Measurements from ENCODE around the gene COL4A1.

The COL4A1 gene

DNA sequence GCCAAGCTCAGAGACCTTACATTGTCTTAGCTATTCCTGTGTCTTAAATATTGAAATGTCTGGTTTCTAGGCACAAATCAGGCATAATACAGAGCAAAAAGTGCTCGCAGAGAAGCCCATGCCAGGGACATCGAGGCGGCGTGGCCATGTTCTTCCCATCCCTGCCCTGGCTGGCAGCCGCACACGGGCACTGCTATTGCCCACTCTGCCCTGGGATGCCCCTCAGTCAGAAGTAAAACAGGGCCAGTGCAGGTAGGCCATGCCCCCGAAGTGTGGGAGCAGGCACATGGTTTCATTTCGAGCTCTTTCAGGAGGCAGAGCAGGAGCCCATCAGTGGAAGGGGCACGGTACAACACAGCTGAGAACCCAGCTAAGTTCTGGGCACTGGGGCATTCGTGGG lies 113.5 kb downstream of the COL4A1 start:
- TF ChIP-seq, protein P1, sequence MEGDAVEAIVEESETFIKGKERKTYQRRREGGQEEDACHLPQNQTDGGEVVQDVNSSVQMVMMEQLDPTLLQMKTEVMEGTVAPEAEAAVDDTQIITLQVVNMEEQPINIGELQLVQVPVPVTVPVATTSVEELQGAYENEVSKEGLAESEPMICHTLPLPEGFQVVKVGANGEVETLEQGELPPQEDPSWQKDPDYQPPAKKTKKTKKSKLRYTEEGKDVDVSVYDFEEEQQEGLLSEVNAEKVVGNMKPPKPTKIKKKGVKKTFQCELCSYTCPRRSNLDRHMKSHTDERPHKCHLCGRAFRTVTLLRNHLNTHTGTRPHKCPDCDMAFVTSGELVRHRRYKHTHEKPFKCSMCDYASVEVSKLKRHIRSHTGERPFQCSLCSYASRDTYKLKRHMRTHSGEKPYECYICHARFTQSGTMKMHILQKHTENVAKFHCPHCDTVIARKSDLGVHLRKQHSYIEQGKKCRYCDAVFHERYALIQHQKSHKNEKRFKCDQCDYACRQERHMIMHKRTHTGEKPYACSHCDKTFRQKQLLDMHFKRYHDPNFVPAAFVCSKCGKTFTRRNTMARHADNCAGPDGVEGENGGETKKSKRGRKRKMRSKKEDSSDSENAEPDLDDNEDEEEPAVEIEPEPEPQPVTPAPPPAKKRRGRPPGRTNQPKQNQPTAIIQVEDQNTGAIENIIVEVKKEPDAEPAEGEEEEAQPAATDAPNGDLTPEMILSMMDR (IDR thresholded peaks at IDR 0.05; ENCODE audit: low read depth, low read length, missing control alignments): no peak
- no peak overlapping the region for H3K4me3 ChIP-seq (ENCODE audit: low read depth, low read length)
- DNase-seq (ENCODE audit: low read depth): no peak

DNA sequence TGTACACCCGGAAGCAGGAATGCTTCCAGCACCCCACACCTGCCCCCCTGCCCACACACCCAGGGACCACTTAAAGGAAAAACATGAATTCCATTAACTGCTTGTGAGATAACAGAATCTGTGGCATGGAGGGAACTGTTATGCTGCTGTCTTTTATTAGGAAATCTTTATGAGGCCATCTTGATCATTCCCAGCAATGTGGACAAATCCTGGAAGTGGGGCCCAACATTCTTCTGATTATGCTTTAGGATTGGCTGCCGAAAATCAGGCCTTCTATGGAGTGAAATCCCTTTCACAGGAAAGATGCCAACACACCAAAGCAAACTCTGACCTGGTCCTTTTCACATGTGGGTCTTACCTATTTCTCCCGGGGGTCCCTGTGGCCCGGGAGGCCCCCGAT lies 114.5 kb downstream of the COL4A1 start:
- no peak overlapping the region for H3K4me3 ChIP-seq (ENCODE audit: low read depth, low read length)
- no peak for DNase-seq (ENCODE audit: low read depth)
- TF ChIP-seq, protein P1 (IDR thresholded peaks at IDR 0.05; ENCODE audit: low read depth, low read length, missing control alignments): no peak

DNA sequence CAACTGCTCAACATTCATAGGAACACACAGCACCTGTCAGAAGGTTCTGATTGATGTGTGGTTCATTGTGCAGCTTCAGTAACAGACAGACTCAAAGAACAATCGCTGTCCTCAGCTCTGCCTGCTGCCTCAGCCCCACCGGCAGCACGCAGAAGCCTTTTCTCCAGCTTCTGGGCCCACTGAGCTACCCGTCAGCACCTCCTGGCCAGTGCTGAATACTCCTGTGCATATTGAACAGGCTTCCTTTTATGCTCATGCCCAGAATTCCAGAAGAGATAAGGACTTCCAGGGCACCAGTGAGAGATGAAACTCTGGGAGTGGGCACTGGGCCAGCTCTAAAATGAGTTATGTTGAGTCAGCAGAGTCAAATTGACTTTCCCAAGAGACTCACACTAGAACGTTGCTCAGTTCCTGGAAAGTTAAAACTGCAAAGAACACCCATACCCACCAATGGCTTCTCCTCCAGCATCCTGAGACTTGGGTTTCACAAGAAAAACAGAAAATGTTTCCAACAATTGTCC lies 119.3 kb downstream of the COL4A1 start:
- TF ChIP-seq, protein P1 (IDR thresholded peaks at IDR 0.05; ENCODE audit: low read depth, low read length, missing control alignments): no peak
- H3K4me3 ChIP-seq (ENCODE audit: low read depth, low read length): no peak overlapping the region
- no peak for DNase-seq (ENCODE audit: low read depth)

DNA sequence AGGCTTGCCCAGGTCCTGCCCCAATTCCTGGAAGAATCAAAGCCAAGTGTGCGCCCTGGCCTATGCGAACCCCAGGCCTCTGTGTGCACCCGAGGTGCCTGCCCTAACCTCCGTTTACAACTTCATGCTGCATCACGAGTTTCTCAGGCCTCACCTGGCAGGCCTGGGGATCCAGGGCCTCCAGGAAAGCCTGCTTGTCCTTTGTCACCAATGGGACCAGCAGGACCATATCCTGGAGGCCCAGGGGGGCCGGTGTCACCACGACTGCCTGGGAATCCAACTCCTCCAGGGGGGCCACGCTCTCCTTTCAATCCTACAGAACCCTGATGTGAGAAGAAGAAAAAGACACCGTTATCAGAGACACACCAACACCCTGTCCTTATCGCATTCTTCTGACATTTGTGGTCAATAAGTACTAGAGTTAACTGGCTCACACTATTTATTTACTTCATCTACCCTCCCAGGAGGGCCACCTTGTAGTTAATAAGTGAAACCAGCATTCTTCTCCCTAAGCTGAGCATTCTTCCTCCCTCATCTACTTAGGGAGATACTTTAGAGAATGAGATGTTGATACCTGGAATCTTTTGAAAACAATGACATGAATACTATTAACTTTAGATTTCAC lies 120.6 kb downstream of the COL4A1 start:
- TF ChIP-seq, protein P1 (IDR thresholded peaks at IDR 0.05; ENCODE audit: low read depth, low read length, missing control alignments): no peak
- DNase-seq (ENCODE audit: low read depth): no peak
- no peak overlapping the region for H3K4me3 ChIP-seq (ENCODE audit: low read depth, low read length)

DNA sequence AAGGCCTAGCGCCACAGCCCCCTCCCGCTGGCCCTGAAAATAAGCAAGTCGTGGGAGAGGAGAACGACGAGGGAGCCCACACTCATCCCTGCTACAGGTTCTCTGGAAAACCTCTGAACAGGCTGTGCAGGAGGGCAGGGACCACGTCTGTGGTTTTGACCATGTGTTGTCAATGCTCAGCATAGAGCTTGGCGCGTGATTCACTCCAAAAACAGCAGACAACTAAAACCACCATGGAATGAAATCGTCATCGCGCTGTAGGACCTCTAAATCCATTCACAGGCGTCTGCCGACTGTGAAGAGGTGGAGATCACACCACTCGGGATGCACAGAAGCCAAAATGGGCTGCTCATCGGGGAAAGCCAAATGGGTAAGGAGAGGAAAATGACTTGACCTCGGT lies 121.3 kb downstream of the COL4A1 start:
- no peak for DNase-seq (ENCODE audit: low read depth)
- H3K4me3 ChIP-seq (ENCODE audit: low read depth, low read length): no peak overlapping the region
- TF ChIP-seq, protein P1 (IDR thresholded peaks at IDR 0.05; ENCODE audit: low read depth, low read length, missing control alignments): no peak

DNA sequence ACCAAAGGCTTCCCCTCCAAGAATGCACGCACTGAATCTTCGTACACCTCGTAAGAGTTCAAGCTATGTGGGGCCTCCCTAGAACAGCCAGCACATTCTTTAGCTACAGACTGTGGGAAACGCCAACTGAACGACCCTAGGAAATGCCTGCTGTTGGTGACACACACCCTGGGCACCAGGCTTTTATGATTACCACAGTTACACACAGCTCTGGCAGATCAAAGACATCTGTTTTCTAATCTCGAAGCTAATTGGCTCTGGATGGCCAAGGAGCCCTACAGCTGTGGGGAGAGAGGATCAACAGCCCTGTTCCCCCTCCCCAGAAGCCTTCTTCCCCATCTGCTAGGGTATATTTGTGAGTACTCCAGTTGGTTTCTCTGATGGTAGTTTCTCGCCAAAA lies 123.0 kb downstream of the COL4A1 start:
- no peak overlapping the region for H3K4me3 ChIP-seq (ENCODE audit: low read depth, low read length)
- DNase-seq (ENCODE audit: low read depth): no peak
- TF ChIP-seq, protein P1 (IDR thresholded peaks at IDR 0.05; ENCODE audit: low read depth, low read length, missing control alignments): no peak

DNA sequence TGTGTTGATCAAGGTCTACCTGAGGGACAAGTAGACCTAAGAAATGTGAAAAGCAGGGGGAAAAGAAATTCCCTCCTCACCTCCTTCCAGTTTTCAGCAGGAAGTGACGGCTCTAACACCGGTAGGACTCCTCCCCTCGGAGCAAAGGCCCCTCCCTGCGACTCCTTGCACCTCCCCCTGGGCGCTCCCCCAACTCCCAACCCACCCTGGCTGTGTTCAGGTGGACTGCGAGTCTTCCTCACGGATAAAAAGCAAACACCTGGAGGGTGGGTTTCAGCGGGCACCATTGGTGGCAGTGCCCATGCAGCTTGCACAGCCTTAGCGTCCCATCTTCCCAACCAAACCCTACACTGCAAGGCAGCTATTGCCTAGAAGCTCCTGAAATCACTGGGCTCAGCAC lies 124.5 kb downstream of the COL4A1 start:
- DNase-seq (ENCODE audit: low read depth): no peak
- TF ChIP-seq, protein P1 (IDR thresholded peaks at IDR 0.05; ENCODE audit: low read depth, low read length, missing control alignments): no peak
- no peak overlapping the region for H3K4me3 ChIP-seq (ENCODE audit: low read depth, low read length)

Measured in GM12864 (cell line).